Measurements from ENCODE around the gene DOCK1.

The DOCK1 gene

GRCh38 chr10:127055263-127055662 is 150.0 kb downstream of the DOCK1 start:
- no peak overlapping the region for H3K4me3 ChIP-seq (ENCODE audit: low read length, poor library complexity, severe bottlenecking)
- H3K9me2 ChIP-seq (replicated peaks; ENCODE audit: low read depth, low read length), result no peaks in the 10 kb centered on the region
- H2AFZ ChIP-seq (ENCODE audit: low read length), result no peak overlapping the region
- no peaks in the 10 kb centered on the region for H3K4me1 ChIP-seq (ENCODE audit: insufficient read depth, low read length, poor library complexity, severe bottlenecking)
- H3K79me2 ChIP-seq (ENCODE audit: insufficient read depth, low read length), result no peaks in the 10 kb centered on the region
- H3K9ac ChIP-seq (ENCODE audit: low read depth, low read length, poor library complexity, severe bottlenecking), result no peak overlapping the region
- H4K20me1 ChIP-seq (ENCODE audit: insufficient read depth, low read length, poor library complexity, severe bottlenecking), result no peaks in the 10 kb centered on the region
- H3K36me3 ChIP-seq (ENCODE audit: insufficient read depth, low read length), result no peaks in the 10 kb centered on the region
- H3F3A ChIP-seq (ENCODE audit: low read depth), result no peaks in the 10 kb centered on the region
- no peak overlapping the region for H3K4me2 ChIP-seq (ENCODE audit: low read depth, low read length, poor library complexity, severe bottlenecking)
- peaks cover 4% of the 10 kb centered on the region; the same call in 1 of the 2 replicates for H3K9me3 ChIP-seq (ENCODE audit: insufficient read depth, low read depth, low read length)
- H3K27me3 ChIP-seq (ENCODE audit: insufficient read depth, low read length, poor library complexity, severe bottlenecking), result no peaks in the 10 kb centered on the region
- TF ChIP-seq EZH2phosphoT487 (IDR thresholded peaks at IDR 0.05; ENCODE audit: borderline replicate concordance) (no peak), CTCF (conservative IDR thresholded peaks at IDR 0.05; ENCODE audit: low read length) (no peak)

- Histone ChIP-seq H3F3A (ENCODE audit: low read depth) (no peaks in the 10 kb centered on the region), H3K79me2 (ENCODE audit: insufficient read depth, low read length) (no peaks in the 10 kb centered on the region), H3K27me3 (ENCODE audit: insufficient read depth, low read length, poor library complexity, severe bottlenecking) (no peaks in the 10 kb centered on the region), H3K4me2 (ENCODE audit: low read depth, low read length, poor library complexity, severe bottlenecking) (no peak overlapping the region), H3K4me1 (ENCODE audit: insufficient read depth, low read length, poor library complexity, severe bottlenecking) (no peaks in the 10 kb centered on the region), H3K9me3 (ENCODE audit: insufficient read depth, low read depth, low read length) (peaks cover 9% of the 10 kb centered on the region; the same call in 1 of the 2 replicates), H3K9me2 (replicated peaks; ENCODE audit: low read depth, low read length) (no peaks in the 10 kb centered on the region), H2AFZ (ENCODE audit: low read length) (no peak overlapping the region), H3K36me3 (ENCODE audit: insufficient read depth, low read length) (no peaks in the 10 kb centered on the region), H4K20me1 (ENCODE audit: insufficient read depth, low read length, poor library complexity, severe bottlenecking) (no peaks in the 10 kb centered on the region), H3K4me3 (ENCODE audit: low read length, poor library complexity, severe bottlenecking) (no peak overlapping the region), H3K9ac (ENCODE audit: low read depth, low read length, poor library complexity, severe bottlenecking) (no peak overlapping the region)
- TF ChIP-seq CTCF (conservative IDR thresholded peaks at IDR 0.05; ENCODE audit: low read length) (no peak), EZH2phosphoT487 (IDR thresholded peaks at IDR 0.05; ENCODE audit: borderline replicate concordance) (no peak)
Observed at GRCh38 chr10:127059314-127059713, 154.1 kb downstream of the DOCK1 start.

GRCh38 chr10:127063762-127064161 is 158.5 kb downstream of the DOCK1 start:
- no peak overlapping the region for H2AFZ ChIP-seq (ENCODE audit: low read length)
- H3K4me3 ChIP-seq (ENCODE audit: low read length, poor library complexity, severe bottlenecking), result no peak overlapping the region
- no peak for TF ChIP-seq EZH2phosphoT487 (IDR thresholded peaks at IDR 0.05; ENCODE audit: borderline replicate concordance)
- TF ChIP-seq CTCF (conservative IDR thresholded peaks at IDR 0.05; ENCODE audit: low read length), result no peak
- no peaks in the 10 kb centered on the region for H3F3A ChIP-seq (ENCODE audit: low read depth)
- no peak overlapping the region for H3K9ac ChIP-seq (ENCODE audit: low read depth, low read length, poor library complexity, severe bottlenecking)
- H4K20me1 ChIP-seq (ENCODE audit: insufficient read depth, low read length, poor library complexity, severe bottlenecking), result no peaks in the 10 kb centered on the region
- H3K36me3 ChIP-seq (ENCODE audit: insufficient read depth, low read length), result no peaks in the 10 kb centered on the region
- no peak overlapping the region for H3K4me2 ChIP-seq (ENCODE audit: low read depth, low read length, poor library complexity, severe bottlenecking)
- H3K9me3 ChIP-seq (ENCODE audit: insufficient read depth, low read depth, low read length), result peaks cover 9% of the 10 kb centered on the region; the same call in 1 of the 2 replicates
- H3K27me3 ChIP-seq (ENCODE audit: insufficient read depth, low read length, poor library complexity, severe bottlenecking), result no peaks in the 10 kb centered on the region
- H3K79me2 ChIP-seq (ENCODE audit: insufficient read depth, low read length), result no peaks in the 10 kb centered on the region
- no peaks in the 10 kb centered on the region for H3K9me2 ChIP-seq (replicated peaks; ENCODE audit: low read depth, low read length)
- H3K4me1 ChIP-seq (ENCODE audit: insufficient read depth, low read length, poor library complexity, severe bottlenecking), result no peaks in the 10 kb centered on the region
